HG02938 (cell line): ENCODE data around the gene TCTA.

Experiments
- ATAC-seq: cut with Tn5 transposase; IDR thresholded peaks from one replicate; pipeline ENCODE4 v1.9.1; 2021; ENCODE audit warnings: mild to moderate bottlenecking, moderate library complexity; ENCODE audit not compliant: unreplicated experiment

Gene TCTA

DNA sequence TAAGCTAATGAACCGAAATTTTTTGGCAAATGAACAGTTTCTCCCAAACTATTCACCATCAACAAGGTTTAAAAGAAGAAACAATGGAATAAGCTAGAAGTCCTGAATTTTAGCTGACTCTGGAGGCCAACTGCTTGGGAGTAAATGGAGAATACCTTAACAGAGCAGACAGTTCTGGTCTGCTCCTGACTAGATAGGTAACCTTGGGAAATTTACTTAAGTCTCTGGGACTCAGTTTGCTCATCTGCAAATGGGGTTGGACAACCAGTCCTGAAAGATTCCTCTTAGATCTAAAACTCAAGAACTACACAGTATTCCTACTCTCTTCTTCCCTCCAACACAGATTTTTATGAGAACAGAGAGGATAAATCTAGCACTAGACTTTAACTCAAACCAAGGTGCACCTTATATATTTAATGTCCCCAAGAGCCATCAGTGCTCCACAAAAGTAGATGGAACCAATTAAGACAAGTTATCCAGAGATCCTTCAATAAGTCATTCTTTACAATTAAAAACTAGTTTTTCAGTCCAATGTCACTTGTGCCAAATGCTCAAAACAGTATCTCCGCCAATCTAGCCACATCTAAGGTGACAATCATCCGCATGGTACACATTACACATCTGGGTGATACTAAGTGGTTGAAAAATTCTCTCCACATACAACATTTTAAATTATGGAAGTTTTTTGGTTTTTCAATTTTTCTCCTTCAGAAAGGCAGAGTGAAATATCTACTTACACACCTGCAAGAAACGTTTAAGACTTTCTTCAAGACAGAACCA, 2.0 kb upstream of the TCTA start:
- no peak for ATAC-seq

DNA sequence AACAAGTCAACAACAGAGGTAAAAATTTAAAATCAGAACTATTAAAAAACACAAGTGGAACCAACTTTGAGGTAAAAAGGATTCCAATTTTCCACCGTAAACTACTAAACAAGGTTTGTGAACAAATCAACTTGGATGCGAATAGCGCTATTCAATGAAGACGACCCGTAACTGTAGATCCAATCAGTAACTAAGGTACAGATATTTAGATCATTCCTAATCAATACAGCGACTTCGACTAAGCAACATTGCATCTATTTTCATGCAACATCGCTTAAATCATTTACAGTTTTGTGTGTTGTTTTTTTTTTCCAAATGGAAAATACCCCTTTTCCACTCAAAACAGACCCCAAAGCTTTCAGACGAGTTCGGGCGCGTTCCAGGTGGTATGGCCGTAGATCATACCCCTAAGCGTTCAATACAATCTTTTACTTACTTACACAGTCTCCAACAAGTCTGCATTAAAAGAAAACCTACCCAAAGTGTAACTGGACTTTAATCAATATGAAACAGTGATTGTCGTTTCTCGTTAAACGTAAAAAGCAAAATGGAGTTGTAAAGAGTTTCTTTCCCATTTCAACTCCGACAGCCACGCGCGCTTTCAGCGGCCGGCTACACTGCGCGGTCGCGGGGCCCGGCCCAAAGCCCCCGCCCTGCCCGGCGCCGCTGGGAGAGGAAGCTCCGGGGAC, 1.2 kb upstream of the TCTA start:
- ATAC-seq: no peak

DNA sequence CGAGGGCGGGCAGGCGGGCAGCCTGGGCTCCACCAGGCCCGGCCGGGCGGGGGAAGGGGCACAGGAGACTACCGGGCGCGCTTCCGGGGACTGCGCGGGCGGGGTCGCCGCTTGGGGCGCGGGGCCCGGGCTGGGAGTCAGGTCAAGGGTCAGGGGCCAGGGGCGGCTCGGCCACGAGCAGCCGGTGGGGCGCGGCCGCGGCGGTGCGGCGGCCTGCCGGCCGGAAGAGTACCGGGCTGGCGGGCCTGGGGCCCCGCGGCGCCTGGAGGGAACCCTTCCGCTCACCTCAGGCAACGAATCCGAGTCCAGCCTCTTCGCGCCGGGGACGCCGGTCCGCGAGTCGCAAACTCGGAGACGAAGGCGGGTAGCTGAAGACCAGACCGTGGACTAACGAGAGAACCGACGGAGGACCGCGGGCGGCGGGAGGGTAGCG, 672 bp upstream of the TCTA start:
- peak; percentile 16 for ATAC-seq

DNA sequence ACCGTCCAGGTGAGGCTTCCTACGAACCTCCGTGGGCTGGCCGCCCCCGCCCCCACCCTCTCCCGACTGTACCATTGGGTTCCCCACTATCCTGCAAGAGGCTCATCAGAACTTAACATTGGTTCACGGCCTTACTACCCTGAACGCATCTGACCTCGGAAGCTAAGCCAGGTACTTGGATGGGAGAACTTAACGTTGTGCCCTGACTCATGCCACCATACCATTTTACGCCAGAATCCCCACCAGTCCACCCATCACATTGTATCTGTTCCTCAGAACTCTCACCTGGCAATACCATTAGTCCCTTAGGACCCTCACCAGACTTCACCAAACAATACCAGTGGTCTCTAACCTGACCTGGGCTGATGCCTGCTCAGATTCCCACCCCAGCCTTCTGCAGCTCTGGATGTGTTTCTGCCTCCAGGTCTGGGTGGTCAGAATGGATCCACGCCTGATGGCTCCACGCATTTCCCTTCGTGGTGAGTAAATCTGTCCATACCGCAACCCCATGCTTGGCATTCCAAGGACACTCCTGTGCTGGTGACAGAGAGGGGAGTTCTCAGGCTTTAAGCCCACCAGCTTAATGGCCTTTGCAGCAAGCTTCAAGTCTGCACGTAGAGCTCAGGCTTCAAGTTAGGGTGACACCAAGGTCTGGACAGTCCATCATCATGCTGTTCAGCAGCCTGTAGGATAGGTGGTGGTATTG, 562 bp downstream of the TCTA start:
- ATAC-seq: peak; percentile 1

DNA sequence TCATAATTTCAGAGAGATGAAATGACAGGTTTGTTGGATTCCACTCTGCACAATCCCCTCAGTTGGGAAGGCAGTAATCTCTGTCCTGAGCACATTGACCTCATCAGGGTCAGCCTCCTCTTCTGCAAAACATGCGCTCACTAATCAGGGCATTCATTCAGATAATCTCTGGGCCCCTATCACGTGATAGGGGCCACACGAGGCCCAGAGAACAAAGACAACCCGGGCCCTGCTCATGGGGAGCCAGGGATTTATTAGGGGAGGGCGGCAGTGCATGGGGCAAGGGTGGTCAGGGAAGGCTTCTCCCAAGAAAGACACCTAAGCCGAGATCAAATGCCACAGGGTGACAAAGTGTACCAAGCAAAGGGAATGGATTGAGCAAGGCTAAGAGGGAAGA, 1.1 kb downstream of the TCTA start:
- ATAC-seq: no peak

DNA sequence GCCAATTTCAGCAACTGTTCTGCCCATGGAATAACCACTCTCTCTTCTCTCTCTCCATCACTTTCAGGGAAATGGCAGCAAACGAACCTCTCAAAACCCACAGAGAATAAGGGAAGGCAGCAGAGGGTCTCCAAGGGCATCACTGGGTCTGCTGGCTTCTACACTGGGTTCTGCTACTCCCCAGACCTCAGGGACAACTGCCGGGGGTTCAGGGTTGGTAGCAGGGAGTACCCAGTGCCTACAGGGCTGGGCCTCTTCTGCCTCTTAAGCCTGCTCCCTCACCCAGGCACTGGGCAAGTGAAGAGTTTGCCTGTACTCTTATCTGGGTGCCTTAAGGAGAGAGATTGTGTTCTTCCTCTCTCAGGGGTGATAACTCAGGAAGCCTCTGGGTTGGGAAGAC, 2.5 kb downstream of the TCTA start:
- no peak for ATAC-seq

DNA sequence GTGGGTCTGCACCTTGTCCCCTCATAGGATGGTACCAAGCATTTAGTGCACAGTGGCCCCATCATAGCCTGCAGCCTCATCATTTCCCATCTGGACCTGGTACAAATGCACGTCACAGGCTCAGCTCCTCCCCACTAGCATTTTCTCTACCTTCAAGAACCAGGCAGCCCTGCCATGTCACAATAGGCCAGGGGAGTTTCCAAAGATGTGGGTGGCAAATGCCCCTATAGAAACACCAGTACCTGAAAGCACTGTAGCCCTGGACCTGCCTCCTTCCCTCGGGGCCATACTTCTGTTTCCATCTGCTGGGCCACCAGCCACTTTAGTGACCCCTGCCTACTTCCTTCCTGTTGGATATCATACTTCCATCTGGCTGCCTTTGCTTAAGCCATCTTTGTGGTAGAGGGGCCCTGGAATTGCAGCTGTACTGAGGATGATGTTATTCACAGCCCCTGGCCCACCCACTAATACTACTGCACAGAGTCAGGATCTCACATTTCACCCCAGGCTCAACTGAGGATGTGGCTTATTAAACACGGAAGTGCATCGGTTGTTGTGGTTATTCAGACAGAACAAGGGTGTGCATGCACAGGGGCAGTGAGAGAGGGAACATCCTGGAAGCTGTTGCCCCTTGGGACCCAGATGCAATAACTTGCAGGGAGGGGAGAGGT, 3.8 kb downstream of the TCTA start:
- ATAC-seq: no peak

DNA sequence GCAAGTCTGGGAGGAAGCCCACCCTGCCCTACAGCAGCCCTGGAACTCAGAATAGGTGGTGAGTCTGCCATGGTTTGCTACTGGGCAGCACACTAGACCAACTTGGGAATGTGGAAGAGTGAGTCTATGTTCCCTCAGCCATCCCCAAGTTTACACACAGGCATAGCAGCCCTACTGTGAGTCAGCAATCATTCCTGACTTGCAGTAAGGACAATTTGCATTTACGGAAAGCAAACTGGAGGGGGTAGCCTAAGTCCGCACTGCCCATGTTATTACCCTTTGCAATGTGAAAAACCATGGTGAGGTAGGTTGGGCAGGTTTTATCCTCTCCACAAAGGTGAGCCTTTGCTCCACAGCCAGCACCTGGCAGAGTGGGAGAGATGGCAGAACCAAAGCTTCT, 4.6 kb downstream of the TCTA start:
- no peak for ATAC-seq

DNA sequence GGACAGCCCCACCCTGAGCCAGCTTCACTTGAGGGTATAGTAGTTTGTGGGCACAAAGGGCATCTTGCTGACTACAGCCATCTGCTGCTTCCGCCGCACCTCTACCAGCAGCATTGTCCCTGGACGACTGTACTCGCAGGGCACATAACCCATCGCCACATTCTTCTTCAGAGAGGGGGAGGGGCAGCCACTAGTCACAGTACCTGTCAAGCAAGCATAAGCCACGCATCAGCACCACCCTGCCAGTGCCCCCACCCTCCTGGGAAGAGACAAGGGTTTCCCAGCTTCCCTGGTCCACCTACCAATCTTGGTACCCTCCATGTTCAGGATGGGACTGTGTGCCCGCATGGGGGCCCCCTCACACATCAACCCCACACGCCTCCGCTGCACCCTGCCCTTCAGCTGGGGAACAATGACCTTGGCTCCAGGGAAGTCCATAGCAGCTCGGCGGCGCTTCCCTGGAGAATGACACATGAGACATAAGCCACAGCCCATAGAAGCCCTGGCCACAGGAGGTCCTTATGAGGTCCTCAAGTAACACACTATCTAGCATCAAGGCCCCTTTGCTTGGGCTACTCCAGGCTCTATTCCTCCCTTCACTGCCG, 5.4 kb downstream of the TCTA start:
- ATAC-seq: no peak

DNA sequence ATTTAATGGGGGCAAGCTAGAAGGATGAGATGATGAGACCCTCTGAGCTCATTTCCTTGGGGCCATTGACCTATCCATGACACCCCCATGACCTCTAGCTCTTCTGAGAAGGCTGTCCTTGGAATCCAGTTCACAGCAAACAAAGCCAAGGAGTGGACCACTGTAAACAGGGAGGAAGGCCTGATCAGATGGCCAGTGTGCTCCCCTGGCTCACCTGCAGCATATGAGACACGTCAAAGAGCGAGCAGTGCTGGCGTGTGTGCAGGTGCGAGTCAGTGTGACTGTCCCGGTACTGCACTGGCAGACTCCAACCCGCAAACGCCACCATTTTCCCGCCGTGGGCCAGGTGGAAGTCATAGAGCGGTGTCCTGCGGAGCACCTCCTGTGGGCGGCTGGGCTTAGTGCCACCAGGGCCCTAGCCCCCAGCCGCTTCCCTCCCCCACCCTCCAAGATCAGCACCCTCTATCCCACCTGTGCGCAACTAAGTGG, 9.7 kb downstream of the TCTA start:
- ATAC-seq: no peak

DNA sequence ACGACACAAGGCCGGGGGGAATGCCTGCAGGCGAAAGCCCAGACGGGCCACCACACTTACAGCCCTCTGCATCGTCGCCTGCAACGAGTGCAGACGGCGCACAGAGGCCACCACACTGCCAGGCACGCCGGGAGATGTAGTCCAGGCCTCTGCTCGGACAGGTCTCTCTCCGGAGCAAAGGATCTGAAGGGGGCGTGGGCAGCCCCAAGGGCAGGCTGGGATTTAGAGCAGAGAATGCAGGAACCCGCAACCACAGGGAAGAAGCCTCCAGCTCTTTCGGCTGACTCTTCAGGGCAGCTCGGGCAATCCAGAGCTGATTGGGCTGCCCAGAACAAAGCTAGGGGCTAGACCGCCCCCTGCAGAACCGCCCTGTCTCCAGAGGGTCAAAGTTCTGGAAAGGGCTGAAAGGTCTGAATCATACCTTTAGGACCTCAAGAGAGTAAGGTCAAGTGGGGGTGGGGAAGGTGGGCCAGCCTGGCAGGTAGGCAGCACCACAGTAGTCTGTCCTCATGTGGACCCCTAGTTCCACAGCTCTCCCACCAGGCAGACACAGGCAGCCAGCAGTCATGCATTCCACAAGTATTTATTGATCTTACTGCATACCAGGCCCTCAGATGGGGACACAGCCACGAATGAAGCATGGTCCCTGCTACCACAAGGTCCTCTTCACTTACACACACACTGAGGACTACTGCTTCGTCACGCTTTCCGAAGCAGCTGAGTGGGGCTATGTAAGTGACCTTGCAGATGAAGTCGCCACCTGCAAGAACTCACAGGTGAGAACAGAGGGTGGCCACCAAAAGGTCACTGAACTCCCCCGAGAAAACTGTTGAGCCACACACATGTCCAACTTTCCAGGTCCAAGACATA, 10.4 kb downstream of the TCTA start, which contains the start of gene AMT:
AMT (minus strand) TSS at position 95 of the 870 bp plus-strand sequence; CDS start at position 72, 23 bp downstream.
- no peak for ATAC-seq

DNA sequence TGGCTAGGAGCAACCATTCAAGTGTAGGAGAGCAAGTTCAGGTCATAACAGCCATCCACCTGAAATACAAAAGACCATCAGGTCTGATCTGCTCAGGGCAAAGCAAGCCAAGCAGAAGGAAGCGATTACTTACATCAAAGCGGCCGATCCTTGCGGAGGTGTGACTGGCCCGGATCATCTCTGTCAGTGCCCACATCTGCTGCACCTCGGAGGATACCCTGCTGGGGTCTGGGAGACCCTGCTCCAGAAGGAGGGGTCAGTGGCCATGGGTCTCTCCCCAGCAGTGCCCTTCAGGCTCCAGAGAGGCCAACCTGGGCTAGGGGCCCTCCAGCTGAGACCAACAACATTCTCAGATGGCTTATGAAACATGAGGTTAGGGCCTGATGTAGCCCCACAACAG, 12.6 kb downstream of the TCTA start:
- ATAC-seq: no peak

DNA sequence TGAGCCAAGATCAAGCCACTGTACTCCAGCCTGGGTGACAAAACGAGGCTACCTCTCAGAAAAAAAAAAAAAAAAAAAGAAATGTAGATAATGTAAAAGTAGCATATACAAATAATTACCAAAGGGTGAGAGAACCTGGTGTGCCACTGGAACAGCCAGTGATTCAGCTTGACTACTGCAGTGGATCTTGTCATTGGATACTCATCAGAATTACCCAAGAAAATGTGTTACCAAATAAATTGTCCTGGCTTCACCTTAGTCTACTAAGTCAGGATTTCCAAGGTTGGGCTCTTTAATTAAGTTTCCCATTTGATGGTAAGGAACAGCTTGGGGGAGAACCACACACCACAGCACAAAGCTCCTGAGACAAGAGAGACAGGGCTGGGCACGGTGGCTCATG, 15.4 kb downstream of the TCTA start:
- no peak for ATAC-seq

DNA sequence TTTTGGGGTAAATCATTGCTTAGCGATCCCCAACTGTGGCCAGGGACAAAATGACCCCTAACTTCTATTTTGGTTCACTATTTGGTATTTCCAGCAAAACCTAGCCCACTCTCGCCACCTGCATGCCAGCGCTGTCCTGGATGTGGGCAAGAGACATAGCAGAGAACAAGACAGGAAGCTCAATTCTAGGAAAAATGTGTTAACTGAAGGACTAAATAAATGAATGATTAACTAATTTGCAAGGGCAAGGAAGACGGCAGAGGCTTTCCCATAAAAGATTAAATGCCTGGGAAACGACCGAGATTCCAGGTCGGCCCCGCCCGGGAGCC, 16.5 kb downstream of the TCTA start:
- no peak for ATAC-seq

DNA sequence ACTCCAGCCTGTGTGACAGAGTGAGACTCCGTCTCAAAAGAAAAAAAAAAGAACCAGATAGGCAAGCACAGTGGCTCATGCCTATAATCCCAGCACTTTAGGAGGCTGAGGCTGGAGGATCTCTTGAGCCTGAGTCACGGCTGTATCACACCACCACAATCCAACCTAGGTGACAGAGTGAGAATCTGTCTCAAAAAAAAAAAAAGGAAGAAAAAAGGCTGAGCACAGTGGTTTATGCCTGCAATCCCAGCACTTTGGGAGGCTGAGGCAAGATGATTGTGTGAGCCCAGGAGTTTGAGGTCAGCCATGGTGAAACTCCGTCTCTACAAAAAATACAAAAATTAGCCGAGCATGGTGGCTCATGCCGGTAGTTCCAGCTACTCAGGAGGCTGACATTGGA, 22.5 kb downstream of the TCTA start:
- no peak for ATAC-seq

DNA sequence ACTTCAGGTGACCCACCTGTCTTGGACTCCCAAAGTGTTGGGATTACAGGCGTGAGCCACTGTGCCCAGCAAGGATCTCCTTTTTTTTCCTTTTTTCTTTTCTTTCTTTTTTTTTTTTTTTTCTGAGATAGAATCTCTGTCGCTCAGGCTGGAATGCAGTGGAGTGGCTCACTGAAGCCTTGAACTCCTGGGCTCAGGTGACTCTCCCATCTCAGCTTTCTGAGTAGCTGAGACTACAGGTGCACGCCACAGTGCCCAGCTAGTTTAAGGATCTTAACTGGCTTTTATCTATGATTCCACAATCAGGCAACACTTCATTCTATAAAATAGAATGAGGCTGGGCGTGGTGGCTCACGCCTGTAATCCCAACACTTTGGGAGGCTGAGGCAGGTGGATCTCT, 33.2 kb downstream of the TCTA start:
- ATAC-seq: no peak

DNA sequence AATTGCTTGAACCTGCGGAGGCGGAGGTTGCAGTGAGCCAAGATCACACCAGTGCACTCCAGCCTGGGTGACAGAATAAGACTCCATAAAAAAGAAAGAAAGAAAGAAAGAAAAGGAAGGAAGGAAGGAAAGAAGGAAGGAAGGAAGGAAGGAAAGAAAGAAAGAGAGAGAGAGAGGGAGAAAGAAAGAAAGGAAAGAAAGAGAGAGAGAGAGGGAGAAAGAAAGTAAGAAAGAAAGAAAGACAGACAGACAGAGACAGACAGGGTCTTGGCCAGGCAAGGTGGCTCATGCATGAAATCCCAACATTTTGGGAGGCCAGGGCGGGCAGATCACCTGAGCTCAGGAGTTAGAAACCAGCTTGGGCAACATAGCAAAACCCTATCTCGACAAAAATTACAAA, 41.4 kb downstream of the TCTA start:
- no peak for ATAC-seq

DNA sequence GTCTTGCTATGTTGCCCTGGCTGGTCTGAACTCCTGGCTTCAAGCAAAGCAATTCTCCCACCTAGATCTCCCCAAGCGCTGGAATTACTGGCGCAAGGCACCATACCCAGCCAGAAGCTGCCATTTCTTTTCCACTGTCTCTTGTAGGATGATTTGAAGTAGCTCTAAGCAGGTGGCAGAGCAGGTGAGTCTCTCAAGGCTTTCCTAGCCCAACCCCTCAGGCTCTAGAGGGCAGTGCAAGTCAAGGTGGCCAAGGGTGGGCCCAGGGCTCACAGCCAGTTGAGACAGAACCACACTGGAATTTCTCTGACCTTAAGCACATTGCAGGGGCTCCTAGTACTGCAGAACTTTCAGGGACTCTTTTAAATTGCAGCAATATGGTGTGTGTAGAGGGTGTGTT, 42.2 kb downstream of the TCTA start:
- ATAC-seq: no peak

DNA sequence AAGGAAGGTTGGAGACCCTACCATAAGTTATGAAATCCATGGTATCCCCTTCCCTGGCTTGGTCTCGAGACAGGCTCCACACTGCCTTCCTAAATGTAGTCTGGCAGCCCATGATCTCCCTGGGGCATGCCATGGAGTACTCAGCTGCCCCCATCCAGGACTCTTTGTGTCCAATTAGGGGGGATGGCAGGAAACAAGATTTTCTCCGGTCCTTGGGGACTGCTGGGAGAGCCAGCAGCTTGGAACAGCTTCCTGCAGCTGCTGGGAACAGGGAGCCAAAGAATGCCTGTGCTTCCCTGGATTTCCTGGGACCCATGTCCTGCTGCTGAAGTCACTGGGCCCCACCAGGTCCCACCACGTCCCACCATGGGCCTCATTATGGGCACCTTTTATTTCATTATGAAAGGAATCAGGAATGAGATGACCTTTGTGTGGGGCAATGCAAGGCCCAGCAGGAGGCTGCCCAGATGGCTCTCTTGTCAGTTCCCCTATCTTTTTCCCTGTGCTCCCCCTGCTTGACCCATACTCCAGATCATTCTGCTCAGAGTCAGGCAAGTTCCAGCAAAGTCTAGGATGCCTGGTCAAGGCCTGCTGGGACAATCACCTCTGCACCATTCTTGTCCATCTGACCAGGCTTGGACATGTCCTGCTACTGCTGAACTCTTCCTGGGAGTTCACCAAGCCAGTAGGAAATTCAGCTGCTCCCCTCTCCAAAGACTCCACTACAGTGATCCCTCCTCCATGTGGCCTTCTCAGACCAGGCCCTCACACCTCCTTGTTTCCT, 42.9 kb downstream of the TCTA start:
- ATAC-seq: no peak
